PC-9 (cell line): ENCODE results near the gene TRIM61. TPM values are rescaled to one million over a fixed set of nuclear protein-coding genes. Genes with fewer than 3 reads are reported as not detected.

Source experiments
- BruUV-seq: library from RNA; stranded (reverse); fragments of 400-500 nt; replicated peaks from 2 replicates; lab custom pipeline; 2021; lab: Mats Ljungman, UMichigan
- CTCF ChIA-PET: fragments of 300-600 bp; sonication (Branson Sonifier 250); formaldehyde crosslinking; loops from one replicate; lab custom pipeline; 2022; ENCODE audit warnings: antibody characterized with exemption; lab: Charles Lee
- POLR2A ChIA-PET: fragments of 300-600 bp; sonication (Branson Sonifier 250); formaldehyde crosslinking; loops from one replicate; lab custom pipeline; 2022; ENCODE audit warnings: antibody characterized with exemption; ENCODE audit not compliant: unreplicated experiment; lab: Charles Lee
- DNase-seq, 2 experiments: peaks; one replicate each; pipeline versions ENCODE4 v3.0.0 to v3.0.0-alpha.2; 2015 to 2022; ENCODE audit warnings: mixed read lengths in 1 of 2
- H2AFZ ChIP-seq: fragments of 200-600 bp; sonication (generic); 2 replicates; pipeline ENCODE4 v1.8.1; 2017; ENCODE audit warnings: antibody characterized with exemption
- H3F3A ChIP-seq: fragments of 200-600 bp; sonication (generic); 2 replicates; pipeline ENCODE4 v1.8.1; 2017; ENCODE audit warnings: antibody characterized with exemption, mild to moderate bottlenecking, low read depth; ENCODE audit not compliant: insufficient read depth
- H3K27ac ChIP-seq: fragments of 200-600 bp; sonication (generic); 2 replicates; pipeline ENCODE4 v1.6.1; 2016; ENCODE audit warnings: mixed run types
- H3K27me3 ChIP-seq: fragments of 200-600 bp; sonication (generic); 2 replicates; pipeline ENCODE4 v1.6.1; 2016; ENCODE audit warnings: low read depth, mixed run types; ENCODE audit not compliant: insufficient read depth
- H3K36me3 ChIP-seq: fragments of 200-600 bp; sonication (generic); 2 replicates; pipeline ENCODE4 v1.6.1; 2016; ENCODE audit warnings: low read depth, mixed run types
- H3K4me1 ChIP-seq: fragments of 200-600 bp; sonication (generic); replicated peaks from 2 replicates; pipeline ENCODE4 v1.6.1; 2016; ENCODE audit warnings: mixed run types; ENCODE audit not compliant: insufficient read depth
- H3K4me2 ChIP-seq: fragments of 200-600 bp; sonication (generic); 2 replicates; pipeline ENCODE4 v1.6.1; 2017; ENCODE audit warnings: mixed run types
- H3K4me3 ChIP-seq: fragments of 200-600 bp; sonication (generic); 2 replicates; pipeline ENCODE4 v1.6.1; 2016; ENCODE audit warnings: mixed run types
- H3K79me2 ChIP-seq: fragments of 200-600 bp; sonication (generic); 2 replicates; pipeline ENCODE4 v1.6.1; 2017; ENCODE audit warnings: low read depth, mixed run types
- H3K9me2 ChIP-seq: fragments of 200-600 bp; sonication (generic); 2 replicates; pipeline ENCODE4 v1.8.1; 2017; ENCODE audit warnings: mild to moderate bottlenecking; ENCODE audit not compliant: insufficient read depth
- H3K9me3 ChIP-seq: fragments of 200-600 bp; sonication (generic); 2 replicates; pipeline ENCODE4 v1.8.1; 2016; ENCODE audit warnings: low read depth; ENCODE audit not compliant: insufficient read depth
- H4K20me1 ChIP-seq: fragments of 200-600 bp; sonication (generic); 2 replicates; pipeline ENCODE4 v1.8.1; 2017; ENCODE audit not compliant: insufficient read depth
- CTCF ChIP-seq: fragments of 200-600 bp; sonication (generic); conservative IDR thresholded peaks from 2 replicates; pipeline ENCODE4 v1.6.1; 2017; ENCODE audit warnings: mixed run types, antibody characterized with exemption, mild to moderate bottlenecking, moderate library complexity
- EZH2 ChIP-seq: fragments of 200-600 bp; sonication (generic); IDR thresholded peaks from 2 replicates; pipeline ENCODE4 v1.8.0; 2017; ENCODE audit warnings: antibody characterized with exemption, low read depth
- intact Hi-C: fragments of 100-400 bp; cut with micrococcal nuclease; formaldehyde crosslinking; loops from one replicate; pipeline ENCODE4 v1.10.0; 2022; ENCODE audit not compliant: unreplicated experiment
- total RNA-seq: library from RNA; stranded (reverse); gene quantifications from 2 replicates; pipeline ENCODE4 v1.2.3, GENCODE V29; 2021

TRIM61 gene
- total RNA-seq, 1 experiment from 2014 or later: 0.61 TPM

DNA sequence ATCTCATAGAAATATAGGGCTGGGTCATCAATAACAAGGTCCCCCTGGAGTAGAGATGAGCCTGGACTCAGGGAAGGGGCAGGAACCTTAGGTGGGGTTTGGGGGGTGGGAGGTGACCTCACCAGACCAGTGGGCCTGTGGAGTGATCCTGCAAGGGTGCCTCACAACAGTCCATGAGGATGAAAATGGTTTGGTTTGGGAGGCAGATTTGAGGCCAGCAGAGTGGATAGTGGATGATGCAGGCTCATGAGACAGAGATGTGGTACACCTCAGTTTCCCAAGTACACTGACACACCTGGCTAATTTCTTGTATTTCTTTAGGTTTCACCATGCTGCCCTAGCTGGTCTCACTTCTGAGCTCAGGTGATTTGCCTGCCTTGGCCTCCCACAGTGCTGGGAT lies 36.2 kb upstream of the TRIM61 start:
- Histone ChIP-seq H3K4me1 (no peaks in the 10 kb centered on the region), H3F3A (no peaks in the 10 kb centered on the region), H3K9me3 (no peaks in the 10 kb centered on the region), H3K79me2 (no peaks in the 10 kb centered on the region), H3K4me3 (no peak overlapping the region), H2AFZ (no peak overlapping the region), H3K27ac (no peak overlapping the region), H3K4me2 (no peak overlapping the region), H3K9me2 (no peaks in the 10 kb centered on the region), H3K27me3 (no peaks in the 10 kb centered on the region), H4K20me1 (no peaks in the 10 kb centered on the region), H3K36me3 (no peaks in the 10 kb centered on the region)
- BruUV-seq: no TSS peak
- ChIA-PET CTCF (no interaction called here), POLR2A (no interaction called here)
- TF ChIP-seq EZH2: no peak
- no peak for TF ChIP-seq CTCF
- DNase-seq: no peak
- intact Hi-C loops: no loop called here

DNA sequence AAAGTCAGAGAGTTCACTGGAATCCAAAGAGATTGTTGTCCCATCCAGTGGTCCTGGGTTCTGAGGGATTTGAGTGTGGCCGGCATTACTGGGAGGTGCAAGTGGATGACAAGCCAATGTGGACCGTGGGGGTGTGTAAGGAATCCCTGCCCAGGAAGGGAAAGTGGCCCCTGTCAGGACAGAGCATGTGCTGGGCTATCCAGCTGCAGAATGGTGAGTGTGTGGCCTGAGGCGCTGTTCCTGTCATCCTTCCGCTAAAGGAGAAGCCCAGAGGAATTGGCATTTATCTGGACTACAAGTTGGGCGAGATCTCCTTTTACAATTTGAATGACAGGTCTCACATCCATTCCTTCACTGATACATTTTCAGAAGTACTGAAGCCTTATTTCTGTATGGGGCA lies 33.9 kb upstream of the TRIM61 start:
- Histone ChIP-seq H3K9me3 (no peaks in the 10 kb centered on the region), H3K79me2 (no peaks in the 10 kb centered on the region), H3K27me3 (no peaks in the 10 kb centered on the region), H3K36me3 (no peaks in the 10 kb centered on the region), H3K4me1 (no peaks in the 10 kb centered on the region), H3K9me2 (no peaks in the 10 kb centered on the region), H3F3A (no peaks in the 10 kb centered on the region), H3K4me3 (no peak overlapping the region), H3K4me2 (no peak overlapping the region), H3K27ac (no peak overlapping the region), H2AFZ (no peak overlapping the region), H4K20me1 (no peaks in the 10 kb centered on the region)
- ChIA-PET CTCF (no interaction called here), POLR2A (no interaction called here)
- TF ChIP-seq EZH2 (no peak), CTCF (no peak)
- intact Hi-C loops: no loop called here
- BruUV-seq: no TSS peak
- DNase-seq: no peak

DNA sequence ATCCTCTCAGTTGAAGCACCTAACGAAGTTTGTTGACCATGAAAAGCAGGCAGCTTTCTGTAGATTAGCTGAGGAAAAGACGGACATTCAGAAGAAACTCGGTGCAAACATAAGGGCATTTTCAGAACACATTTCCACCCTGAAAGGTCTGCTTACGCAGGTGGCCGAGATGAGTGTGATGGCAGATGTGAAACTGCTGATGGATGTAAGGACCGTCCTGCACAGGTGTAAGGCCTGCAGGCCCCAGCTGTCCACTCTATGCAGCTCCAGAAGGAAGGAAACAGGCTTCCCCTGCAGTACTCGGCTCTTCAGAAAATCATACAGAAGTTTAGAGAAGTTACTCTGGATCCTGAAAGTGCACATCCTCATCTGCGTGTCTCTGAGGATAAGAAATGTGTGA lies 33.5 kb upstream of the TRIM61 start:
- ChIA-PET CTCF (no interaction called here), POLR2A (no interaction called here)
- no peaks in the 10 kb centered on the region for H4K20me1 ChIP-seq
- no peaks in the 10 kb centered on the region for H3F3A ChIP-seq
- H3K9me3 ChIP-seq: no peaks in the 10 kb centered on the region
- TF ChIP-seq CTCF: no peak
- no peak for TF ChIP-seq EZH2
- no TSS peak for BruUV-seq
- no peaks in the 10 kb centered on the region for H3K27me3 ChIP-seq
- H3K4me1 ChIP-seq: no peaks in the 10 kb centered on the region
- no peak overlapping the region for H3K4me2 ChIP-seq
- no peak for DNase-seq
- no peaks in the 10 kb centered on the region for H3K36me3 ChIP-seq
- intact Hi-C loops: no loop called here
- no peaks in the 10 kb centered on the region for H3K79me2 ChIP-seq
- H3K27ac ChIP-seq: no peak overlapping the region
- H2AFZ ChIP-seq: no peak overlapping the region
- no peak overlapping the region for H3K4me3 ChIP-seq
- no peaks in the 10 kb centered on the region for H3K9me2 ChIP-seq
